BJ (cell line): ENCODE measurements around the gene RRAGA. TPM values are rescaled to one million over a fixed set of nuclear protein-coding genes. Genes with fewer than 3 reads are reported as not detected.

ENCODE experiments used
- CTCF ChIA-PET: fragments of 350-600 bp; formaldehyde crosslinking; extraction: SDS; loops from one replicate; lab custom pipeline; 2021; ENCODE audit warnings: antibody characterized with exemption, inconsistent platforms; lab: Yijun Ruan, JAX
- POLR2A ChIA-PET: fragments of 300-600 bp; sonication (Branson Sonifier 250); formaldehyde crosslinking; extraction: SDS; loops from one replicate; lab custom pipeline; 2021; ENCODE audit warnings: antibody characterized with exemption; lab: Charles Lee
- DNase-seq: peaks from one replicate; pipeline ENCODE4 v3.0.0-alpha.2; 2011; ENCODE audit warnings: low read depth
- H3K27me3 ChIP-seq: 2 replicates; pipeline ENCODE4 v1.6.0; 2011; ENCODE audit warnings: low read length; ENCODE audit not compliant: control insufficient read depth, insufficient read depth
- H3K36me3 ChIP-seq: 2 replicates; pipeline ENCODE4 v1.5.1; 2011; ENCODE audit warnings: low read length; ENCODE audit not compliant: control insufficient read depth, insufficient read depth
- H3K4me3 ChIP-seq: 2 replicates; pipeline ENCODE4 v1.5.1; 2011; ENCODE audit warnings: low read depth, mild to moderate bottlenecking, control low read depth, low read length
- polyA plus RNA-seq: library from polyadenylated mRNA; depleted of rRNA; stranded (reverse); fragments of >200 nt; gene quantifications from 2 replicates; pipeline ENCODE4 v1.2.3, GENCODE V29; 2011
- TF ChIP-seq, protein P1 (sequence below): IDR thresholded peaks from 2 replicates; pipeline ENCODE4 v1.5.1; 2011; ENCODE audit warnings: low read depth, mild to moderate bottlenecking, control low read depth, inconsistent platforms, low read length, moderate library complexity; ENCODE audit not compliant: insufficient read depth

RRAGA gene
- polyA plus RNA-seq, 1 experiment = 161 TPM

GRCh38 chr9:19027825-19028224 is 21.4 kb upstream of the RRAGA start:
- no peak for DNase-seq
- Histone ChIP-seq H3K27me3 (no peaks in the 10 kb centered on the region), H3K4me3 (no peak overlapping the region), H3K36me3 (no peaks in the 10 kb centered on the region)
- CTCF ChIA-PET = interaction anchor here (0.7 to 3.9 kb wide), 10 partner anchors 18 to 1216 kb away, joined by 3 to 30 read pairs (median 5); no protein-coding TSS in a partner anchor
- TF ChIP-seq, protein P1, sequence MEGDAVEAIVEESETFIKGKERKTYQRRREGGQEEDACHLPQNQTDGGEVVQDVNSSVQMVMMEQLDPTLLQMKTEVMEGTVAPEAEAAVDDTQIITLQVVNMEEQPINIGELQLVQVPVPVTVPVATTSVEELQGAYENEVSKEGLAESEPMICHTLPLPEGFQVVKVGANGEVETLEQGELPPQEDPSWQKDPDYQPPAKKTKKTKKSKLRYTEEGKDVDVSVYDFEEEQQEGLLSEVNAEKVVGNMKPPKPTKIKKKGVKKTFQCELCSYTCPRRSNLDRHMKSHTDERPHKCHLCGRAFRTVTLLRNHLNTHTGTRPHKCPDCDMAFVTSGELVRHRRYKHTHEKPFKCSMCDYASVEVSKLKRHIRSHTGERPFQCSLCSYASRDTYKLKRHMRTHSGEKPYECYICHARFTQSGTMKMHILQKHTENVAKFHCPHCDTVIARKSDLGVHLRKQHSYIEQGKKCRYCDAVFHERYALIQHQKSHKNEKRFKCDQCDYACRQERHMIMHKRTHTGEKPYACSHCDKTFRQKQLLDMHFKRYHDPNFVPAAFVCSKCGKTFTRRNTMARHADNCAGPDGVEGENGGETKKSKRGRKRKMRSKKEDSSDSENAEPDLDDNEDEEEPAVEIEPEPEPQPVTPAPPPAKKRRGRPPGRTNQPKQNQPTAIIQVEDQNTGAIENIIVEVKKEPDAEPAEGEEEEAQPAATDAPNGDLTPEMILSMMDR = no peak
- POLR2A ChIA-PET = no interaction called here

DNA sequence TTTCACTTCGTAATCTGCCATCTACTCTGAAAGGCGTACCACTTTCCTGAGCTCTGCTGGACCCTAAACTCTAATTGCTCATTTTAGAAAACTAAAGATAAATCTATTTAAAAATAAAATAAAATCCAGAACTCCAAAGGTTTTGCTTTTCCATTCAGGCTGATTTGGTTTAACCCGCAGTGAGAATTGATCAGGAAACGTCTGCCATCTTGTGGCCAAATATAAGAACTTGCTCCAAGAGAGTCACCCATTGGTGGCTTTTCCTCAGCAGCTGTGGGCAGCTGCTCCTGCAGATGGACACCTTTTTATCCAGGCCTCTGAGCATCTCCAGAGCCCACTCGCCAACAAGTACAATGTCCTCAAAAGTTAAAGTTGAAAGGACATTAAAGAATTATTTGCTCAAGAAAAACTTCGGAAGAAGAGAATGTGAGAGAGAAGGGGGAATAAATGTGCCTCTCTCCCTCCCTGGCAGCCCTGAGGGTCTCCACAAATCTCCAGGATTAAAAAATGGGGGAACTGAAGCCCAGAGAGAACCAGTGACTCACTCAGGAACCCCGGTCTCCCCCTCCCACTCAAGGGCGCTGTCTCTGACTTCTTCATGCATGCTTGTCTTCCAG is 20.3 kb upstream of the RRAGA start:
- CTCF ChIA-PET = interaction anchor here (0.6 to 3.9 kb wide), 31 partner anchors 9 to 1217 kb away, joined by 3 to 30 read pairs (median 3); partner anchors contain the start of gene RRAGA
- no peaks in the 10 kb centered on the region for H3K27me3 ChIP-seq
- TF ChIP-seq, protein P1 = peak; percentile 68
- H3K36me3 ChIP-seq = no peaks in the 10 kb centered on the region
- H3K4me3 ChIP-seq = no peak overlapping the region
- DNase-seq = no peak
- POLR2A ChIA-PET = no interaction called here

DNA sequence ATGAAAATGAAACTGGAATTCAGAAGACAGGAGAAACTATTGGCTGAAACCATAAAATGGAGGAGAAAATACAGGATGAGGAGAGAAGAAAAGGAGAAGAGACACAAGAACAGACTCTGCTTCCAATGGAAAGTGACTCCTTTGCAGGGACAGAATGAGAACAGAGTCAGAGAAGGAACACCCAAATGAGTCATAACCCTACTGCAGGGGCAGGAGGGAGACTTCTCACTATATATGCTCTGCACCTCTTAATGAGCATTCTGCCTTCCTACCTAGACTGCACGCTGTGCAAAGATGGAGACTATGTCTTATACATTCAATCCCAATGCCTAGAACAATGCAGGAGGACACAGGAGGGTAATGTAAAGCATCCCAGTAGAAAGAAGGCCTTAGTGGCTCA is 18.3 kb upstream of the RRAGA start:
- CTCF ChIA-PET = interaction anchor here (0.8 kb wide), 1 partner anchor 12 kb away, joined by 3 read pairs; no protein-coding TSS in a partner anchor
- no peak overlapping the region for H3K4me3 ChIP-seq
- POLR2A ChIA-PET = no interaction called here
- no peak for DNase-seq
- no peaks in the 10 kb centered on the region for H3K36me3 ChIP-seq
- TF ChIP-seq, protein P1 = no peak
- H3K27me3 ChIP-seq = no peaks in the 10 kb centered on the region

DNA sequence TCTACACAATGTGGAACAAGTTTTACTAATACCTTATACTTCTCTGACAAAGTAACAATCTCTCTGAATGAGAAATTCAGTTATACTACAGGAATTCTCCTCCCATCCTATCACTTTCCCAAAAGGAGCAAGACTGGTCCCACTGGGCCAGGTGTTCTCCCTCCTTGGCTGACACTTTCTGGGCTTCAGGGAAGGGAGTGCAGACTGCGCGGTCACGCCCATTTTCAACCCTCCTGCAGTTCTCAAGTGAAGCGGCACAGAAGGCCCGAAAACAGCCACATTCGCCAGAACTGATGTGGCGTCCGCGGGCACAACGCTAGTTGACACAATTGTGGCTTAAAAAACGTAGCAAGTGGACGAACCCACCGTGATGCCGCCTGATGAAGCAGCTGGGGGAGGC is 16.8 kb upstream of the RRAGA start:
- no peak for DNase-seq
- no peaks in the 10 kb centered on the region for H3K36me3 ChIP-seq
- no peak overlapping the region for H3K4me3 ChIP-seq
- CTCF ChIA-PET = interaction anchor here (1.0 to 1.1 kb wide), 2 partner anchors 777 to 1221 kb away, joined by 3 read pairs; no protein-coding TSS in a partner anchor
- POLR2A ChIA-PET = no interaction called here
- H3K27me3 ChIP-seq = no peaks in the 10 kb centered on the region
- TF ChIP-seq, protein P1 = no peak

- no peak within 1 kb of the TSS for H3K4me3 ChIP-seq
- no peaks in the 10 kb centered on the region for H3K36me3 ChIP-seq
- no peaks in the 10 kb centered on the region for H3K27me3 ChIP-seq
- TF ChIP-seq, protein P1 = no peak
- no peak for DNase-seq
- CTCF ChIA-PET = interaction anchor here (1.0 to 1.2 kb wide), 3 partner anchors 432 to 1222 kb away, joined by 3 to 5 read pairs (median 3); no protein-coding TSS in a partner anchor
- POLR2A ChIA-PET = no interaction called here
Observed at GRCh38 chr9:19033015-19033414, 16.2 kb upstream of the RRAGA start, which contains the start of gene SAXO1. Gene SAXO1, minus strand, starts transcription at chr9:19033209. Its CDS starts 301 bp downstream, at chr9:19032908.
